Activated CD8-positive, alpha-beta memory T cell treated with anti-CD3 and anti-CD28 coated beads for 36 hours (primary cell): ENCODE measurements around the gene CTRB2. TPM values are rescaled to one million over a fixed set of nuclear protein-coding genes. Genes with fewer than 3 reads are reported as not detected.

Source experiments
- CTCF ChIA-PET: fragments of 350-600 bp; sonication (Branson Sonifier 250); formaldehyde crosslinking; loops from one replicate; lab custom pipeline; 2021; ENCODE audit warnings: antibody characterized with exemption; lab: Charles Lee
- POLR2A ChIA-PET: fragments of 350-600 bp; sonication (Branson Sonifier 250); formaldehyde crosslinking; loops from one replicate; lab custom pipeline; 2021; ENCODE audit warnings: antibody characterized with exemption; lab: Charles Lee
- total RNA-seq, 2 experiments: library from RNA; stranded (reverse); gene quantifications; one replicate each; pipeline ENCODE4 v1.2.3, GENCODE V29; 2021

CTRB2 gene
- total RNA-seq = not detected

DNA sequence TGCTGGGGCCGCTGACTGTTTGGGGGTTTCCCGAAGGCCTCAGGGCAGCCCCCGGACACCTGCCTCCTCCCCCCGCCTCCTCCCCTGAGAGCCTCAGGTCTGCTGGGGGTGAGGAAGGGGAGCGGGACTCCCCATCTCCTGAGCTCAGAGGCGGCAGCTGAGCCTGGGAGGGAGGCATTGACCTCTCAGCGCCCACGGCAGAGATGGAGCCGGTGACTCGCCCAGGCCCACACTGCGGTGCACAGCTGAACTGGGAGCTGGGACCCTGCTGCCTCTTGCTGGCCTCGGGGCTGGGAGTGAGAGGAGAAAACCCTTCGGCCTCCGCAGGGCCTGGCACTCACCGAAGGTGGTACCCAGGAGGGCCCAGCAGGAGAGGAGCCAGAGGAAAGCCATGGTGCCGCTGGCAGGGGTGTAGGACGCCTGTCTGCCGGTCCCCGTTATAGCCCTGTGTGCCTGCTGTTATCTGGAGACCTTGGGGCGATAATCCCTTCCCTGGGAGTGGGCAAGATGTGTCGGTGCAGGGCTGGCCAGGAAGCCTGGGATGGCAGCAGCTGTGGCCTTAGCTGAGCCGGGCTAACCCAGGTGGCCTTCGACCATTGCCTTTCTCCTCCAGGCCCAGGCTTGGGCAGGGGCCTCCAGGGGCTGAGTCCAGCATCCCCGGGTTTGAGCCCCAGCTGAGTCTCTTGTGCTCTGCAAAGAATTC is at the start of gene CTRB2:
Gene CTRB2 (minus strand): TSS at position 413 of the 703 bp plus-strand sequence. CDS start 20 bp downstream, at position 393.
- ChIA-PET CTCF (interaction anchor here (0.7 to 1.1 kb wide), 2 partner anchors 27 to 179 kb away, joined by 4 read pairs; no protein-coding TSS in a partner anchor), POLR2A (no interaction called here)

- POLR2A ChIA-PET = no interaction called here
Observed at GRCh38 chr16:75256059-75256571, 49.2 kb upstream of the CTRB2 start.

GRCh38 chr16:75254359-75254837 is 47.4 kb upstream of the CTRB2 start:
- POLR2A ChIA-PET = no interaction called here
- CTCF ChIA-PET = no interaction called here

More at GRCh38 chr16:75256059-75256571, 49.2 kb upstream of the CTRB2 start:
- CTCF ChIA-PET = no interaction called here

DNA sequence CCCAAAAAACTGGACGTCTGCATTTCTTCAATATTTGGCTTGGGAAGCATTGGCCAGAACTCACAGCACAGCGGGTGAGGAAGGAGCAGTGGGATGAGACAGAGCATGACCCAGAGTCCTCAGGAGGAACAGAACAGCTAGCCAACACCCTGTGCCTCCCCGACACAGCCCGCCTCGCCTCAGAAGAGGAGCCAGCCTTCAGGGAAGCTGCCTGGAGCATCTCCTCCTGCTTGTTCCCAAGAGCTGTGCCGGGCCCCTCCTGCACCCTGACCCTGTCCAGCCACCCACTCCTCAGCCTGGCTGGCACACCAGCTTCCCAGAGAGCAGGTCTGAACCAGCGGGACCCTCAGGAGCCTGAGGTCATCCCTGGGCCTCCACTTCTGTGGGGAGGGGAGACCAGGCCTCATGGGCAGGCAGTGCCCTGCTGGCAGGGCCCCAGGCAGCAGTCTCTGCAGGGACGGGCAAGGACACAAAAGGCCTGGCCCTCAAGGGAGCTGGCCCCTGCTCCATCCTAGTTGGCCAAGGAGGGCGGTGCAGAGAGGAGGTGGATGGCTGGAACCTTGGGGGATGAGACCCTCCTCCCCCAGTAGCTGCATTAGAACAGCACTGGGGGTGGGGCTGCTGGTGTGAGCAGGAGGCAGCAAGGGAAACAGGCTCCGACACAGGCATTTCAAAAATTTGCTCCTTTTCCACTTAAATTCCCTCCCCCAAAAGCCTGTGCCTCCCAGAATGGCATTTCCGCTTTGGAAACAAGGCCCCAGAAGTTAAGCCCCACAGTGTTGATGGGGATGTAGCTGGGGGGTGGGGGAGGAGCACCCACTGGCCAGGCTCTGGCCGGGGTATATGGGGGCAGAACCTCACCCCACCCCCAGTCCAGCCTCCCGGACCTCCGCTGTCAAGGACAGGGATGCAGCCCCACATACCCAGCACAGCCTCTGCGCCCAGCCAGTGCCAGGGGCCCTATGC is 46.3 kb upstream of the CTRB2 start:
- CTCF ChIA-PET = interaction anchor here (1.0 kb wide), 1 partner anchor 28 kb away, joined by 4 read pairs; no protein-coding TSS in a partner anchor
- POLR2A ChIA-PET = no interaction called here

DNA sequence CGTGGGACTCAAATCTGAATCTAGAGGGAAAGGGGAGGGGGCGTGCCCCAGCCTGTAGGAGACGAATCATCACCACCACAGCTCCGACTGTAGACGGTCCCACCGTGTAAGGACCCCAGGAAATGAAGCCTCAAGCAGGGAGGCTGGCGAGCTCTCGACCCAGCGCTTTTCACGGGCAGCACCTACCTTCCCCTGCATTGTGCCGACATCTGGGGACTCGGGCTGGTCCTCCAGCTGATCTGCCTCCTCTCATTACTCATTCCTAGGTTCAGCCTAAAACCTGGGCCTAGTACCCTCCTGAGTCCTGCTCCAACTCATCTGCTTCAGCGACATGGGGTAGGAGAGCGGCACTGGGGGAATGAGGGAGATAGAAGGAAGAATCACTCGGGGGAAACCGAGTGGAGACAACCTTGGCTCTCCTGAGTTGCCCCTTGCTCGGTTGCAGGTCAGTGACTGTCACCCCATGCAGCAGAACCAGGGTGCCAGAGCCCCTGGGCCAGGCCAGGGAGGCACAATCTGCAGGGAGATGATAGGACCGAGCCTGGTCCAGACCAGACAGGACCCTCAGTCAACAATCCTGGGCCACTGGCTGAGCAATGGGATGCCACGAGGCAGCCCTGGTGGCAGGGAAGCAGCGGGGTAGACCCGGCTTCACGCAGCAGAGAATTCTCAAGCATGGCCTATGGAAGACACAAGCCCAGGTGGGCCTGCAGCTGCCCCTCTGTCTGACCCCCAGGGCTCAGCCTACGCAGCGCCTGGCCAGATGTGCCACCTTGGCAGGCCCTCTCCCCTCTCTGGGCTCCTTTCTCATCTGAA is 45.3 kb upstream of the CTRB2 start:
- CTCF ChIA-PET = no interaction called here
- POLR2A ChIA-PET = no interaction called here

DNA sequence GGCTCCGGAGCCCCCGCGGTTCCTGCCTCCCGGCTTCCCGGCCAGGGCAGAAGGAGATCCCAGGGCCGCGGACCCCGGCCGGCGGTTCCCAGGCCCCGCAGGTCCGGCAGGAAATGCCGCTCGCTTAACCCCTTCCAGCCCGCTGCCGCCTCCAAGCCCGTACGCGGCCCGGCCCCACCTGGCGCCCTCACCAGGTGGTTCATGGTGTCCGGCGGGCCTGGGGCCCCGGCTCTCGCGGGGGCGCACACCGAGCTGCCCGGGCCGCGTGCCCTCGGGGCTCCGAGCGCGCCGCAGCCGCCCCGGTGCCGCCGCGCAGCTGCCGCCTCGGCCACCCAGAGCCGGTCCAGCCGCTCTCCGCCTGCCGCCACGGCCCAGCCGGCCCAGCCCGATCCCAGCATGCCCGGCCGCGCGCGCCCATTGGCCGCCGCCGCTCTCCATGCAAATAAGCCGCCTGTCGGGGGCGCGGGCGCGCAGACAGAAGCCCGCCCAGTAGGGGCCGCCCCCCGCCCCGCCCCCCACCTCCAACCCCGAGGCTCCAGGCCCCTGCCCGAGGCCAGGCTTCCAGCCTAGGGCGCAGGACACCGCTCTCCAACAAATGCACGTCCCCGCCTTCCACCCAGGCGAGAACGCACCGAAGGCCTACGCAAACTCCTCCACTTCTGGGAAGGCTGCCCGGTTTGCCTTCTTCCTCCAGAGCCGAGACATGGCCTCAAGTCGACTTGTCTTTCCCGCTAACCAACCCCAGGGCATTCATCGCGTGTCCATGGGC is 44.5 kb upstream of the CTRB2 start, which contains the start of gene BCAR1:
Gene BCAR1 (minus strand): TSS at position 345 of the 769 bp plus-strand sequence. CDS start 142 bp downstream, at position 203.
- CTCF ChIA-PET = no interaction called here
- POLR2A ChIA-PET = no interaction called here

DNA sequence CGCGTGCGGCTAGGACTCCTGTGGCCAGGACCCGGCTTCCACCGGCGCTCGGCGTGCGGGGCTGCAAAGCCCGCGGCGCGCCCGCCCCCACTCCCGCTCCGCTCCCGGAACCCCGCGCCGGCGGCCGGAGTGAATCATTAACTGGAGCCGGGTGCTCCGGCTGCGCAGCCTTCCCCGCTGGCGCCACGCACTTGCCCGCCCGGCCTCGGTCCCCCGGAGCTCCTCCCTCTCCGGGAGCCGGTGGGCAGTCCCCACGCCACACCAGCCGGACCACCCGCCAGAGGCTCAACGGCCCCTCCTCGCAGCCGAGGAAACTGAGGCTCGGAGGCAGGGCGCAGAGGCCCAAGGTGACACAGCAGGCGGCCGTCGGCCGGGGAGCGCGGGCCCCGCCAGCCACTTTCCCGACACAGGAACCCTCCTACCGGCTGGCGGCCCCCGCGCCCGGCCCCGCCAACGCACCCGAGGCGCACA is 43.9 kb upstream of the CTRB2 start:
- ChIA-PET CTCF (interaction anchor here (0.6 to 1.5 kb wide), 3 partner anchors 130 to 214 kb away, joined by 3 to 5 read pairs (median 4); no protein-coding TSS in a partner anchor), POLR2A (no interaction called here)

DNA sequence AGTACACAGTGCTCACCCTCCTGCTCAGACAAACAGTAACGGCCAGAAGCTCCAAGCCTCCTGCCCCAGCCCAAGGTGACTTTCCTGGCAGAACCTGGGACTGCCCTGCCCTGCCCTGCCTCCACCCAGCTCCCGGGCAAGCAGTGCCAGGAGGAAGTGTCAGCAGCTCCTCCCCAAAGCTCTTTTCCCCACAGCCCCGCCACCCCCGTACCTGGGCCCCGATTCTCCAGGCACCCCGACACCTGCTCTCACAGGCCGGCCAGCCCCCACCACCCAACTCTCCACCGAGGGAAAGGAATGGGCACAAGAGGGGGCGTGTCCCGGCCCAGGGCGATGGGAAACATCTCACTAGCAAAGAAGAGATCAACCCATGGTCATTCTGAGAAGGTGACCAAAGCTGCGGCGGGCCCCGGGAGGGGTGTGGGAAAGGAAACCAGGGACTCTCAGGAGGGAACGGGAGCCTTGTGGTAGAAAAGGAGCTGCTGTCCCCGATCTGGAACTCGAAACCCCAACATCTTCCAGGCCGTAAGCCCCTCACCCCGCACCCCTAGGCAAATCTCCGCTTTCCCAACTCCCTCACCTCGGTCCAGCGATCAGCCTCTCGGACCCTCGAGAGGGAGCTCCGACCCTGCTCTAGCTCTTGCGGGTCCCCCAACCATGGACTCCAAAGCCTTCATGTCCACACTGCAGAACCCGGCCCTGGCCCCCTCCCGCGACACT is 43.3 kb upstream of the CTRB2 start:
- ChIA-PET CTCF (interaction anchor here (0.6 to 1.5 kb wide), 4 partner anchors 16 to 215 kb away, joined by 3 to 8 read pairs (median 4); no protein-coding TSS in a partner anchor), POLR2A (no interaction called here)

DNA sequence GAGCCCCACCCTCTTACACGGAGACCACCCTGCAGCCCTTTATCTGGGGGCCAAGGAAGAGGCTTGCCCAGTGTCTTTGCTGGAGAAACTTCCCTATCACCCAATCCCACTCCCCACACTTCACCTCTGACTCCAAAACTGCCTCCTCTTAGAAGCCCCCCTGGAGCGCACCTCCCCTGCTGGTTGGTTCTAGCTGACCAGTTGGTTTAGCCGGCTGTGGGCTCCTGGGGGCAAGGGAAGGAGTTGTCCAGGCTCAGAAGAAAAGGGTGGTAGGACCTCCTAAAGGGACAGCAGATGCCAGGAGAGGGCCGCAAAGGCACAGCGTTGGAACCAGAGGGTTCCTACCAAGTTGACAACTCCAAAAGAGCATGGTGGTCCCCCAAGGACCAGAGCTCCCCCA is 42.5 kb upstream of the CTRB2 start:
- ChIA-PET CTCF (interaction anchor here (1.3 to 1.5 kb wide), 3 partner anchors 16 to 216 kb away, joined by 3 to 8 read pairs (median 4); no protein-coding TSS in a partner anchor), POLR2A (interaction anchor here (0.6 kb wide), 1 partner anchor 398 kb away, joined by 3 read pairs; no protein-coding TSS in a partner anchor)

DNA sequence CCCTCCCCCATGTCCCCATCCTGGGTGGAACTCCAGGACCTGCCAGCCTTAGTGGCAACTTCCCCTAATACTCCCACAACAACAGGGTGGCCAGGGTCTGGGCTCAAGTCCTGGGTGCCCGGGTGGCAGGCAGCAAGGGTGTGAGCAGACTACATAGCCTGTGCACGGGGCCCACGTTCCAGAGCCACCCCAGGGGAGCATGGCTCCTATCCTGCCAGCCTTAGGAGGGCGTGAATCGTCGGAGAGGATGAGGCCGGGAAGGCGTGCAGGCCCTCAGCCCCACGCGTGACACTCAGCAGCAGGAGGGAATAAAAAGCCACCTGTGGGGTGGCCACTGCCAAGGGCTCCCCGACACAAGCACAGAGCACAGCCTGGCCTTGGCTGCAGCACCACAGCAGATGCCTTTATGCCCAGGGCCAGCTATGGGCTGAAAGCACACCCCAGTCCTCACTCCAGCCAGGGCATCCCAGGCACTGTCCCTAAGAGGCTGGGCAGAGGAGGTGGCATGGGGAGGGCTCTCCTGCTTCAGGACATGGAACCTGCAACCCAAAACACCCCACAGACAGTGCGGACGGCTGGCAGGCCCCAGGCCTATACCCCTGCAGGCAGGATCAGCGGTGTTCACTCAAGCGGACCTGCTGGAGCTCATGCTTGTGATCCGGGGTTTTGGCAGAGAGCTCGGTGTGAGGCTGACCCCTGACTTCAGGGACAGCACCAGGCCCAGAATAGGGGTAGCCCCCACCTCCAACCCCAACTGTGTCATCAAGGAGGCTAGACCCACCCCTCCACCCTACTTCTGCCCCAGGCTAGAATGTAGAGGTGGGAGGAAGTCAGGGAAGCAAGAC is 41.8 kb upstream of the CTRB2 start:
- CTCF ChIA-PET = interaction anchor here (1.3 to 1.5 kb wide), 2 partner anchors 15 to 216 kb away, joined by 3 to 8 read pairs; no protein-coding TSS in a partner anchor
- POLR2A ChIA-PET = interaction anchor here (0.6 kb wide), 1 partner anchor 397 kb away, joined by 3 read pairs; no protein-coding TSS in a partner anchor

GRCh38 chr16:75248142-75248535 is 41.2 kb upstream of the CTRB2 start:
- ChIA-PET CTCF (no interaction called here), POLR2A (no interaction called here)

DNA sequence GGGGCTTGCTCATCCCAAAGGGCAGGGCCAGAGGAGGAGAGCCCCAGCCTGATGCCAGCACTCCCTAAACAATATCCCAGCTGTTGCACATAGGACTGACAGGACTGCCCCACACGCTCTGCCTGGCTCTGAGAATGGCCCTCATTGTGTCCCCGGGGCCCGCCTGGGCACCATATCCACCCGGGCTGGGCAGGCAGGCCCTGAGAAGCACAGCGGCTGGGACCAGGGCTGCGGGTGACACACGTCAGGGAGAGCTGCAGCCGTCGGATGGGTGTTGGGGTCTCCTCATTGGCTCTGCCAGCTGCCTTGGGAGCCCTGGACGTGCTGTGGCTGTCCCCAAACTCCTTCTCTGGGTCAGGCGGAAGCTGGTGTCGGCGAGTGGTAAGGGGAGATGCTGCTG is 40.3 kb upstream of the CTRB2 start:
- ChIA-PET CTCF (no interaction called here), POLR2A (no interaction called here)

DNA sequence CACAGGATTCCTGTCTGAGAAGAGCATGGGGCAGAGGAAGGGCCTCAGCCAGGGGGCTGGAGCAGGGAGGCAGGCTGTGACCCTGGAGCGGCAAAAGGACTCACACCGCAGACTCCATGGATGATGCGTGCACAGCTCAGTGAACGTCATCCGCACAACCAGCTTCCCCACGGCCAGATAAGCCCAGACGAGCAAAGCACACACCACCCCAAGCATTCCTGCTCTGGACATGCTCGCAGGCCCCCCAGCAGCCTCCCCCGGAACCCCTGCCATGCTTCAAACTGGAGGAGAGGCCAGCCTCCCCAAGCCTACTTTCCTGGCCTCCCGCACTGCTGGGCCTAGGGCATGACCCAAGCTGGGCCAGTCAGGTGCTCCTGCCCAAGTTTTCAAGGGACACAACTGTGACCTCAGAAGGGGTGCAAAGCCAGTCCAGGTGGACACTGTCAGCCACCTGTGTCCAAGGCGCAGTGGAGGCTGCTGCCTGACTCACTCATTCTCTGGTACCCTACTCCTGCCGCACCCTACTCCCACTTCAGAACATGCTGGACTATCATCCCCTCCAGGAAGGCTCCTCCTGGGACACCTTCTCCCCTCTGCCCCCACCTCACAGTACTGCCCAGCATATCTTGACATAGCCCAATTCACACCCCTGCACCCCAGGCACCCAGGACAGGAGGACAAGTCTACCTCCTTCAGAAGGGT is 39.7 kb upstream of the CTRB2 start:
- CTCF ChIA-PET = interaction anchor here (0.8 kb wide), 1 partner anchor 10 kb away, joined by 3 read pairs; no protein-coding TSS in a partner anchor
- POLR2A ChIA-PET = no interaction called here

GRCh38 chr16:75244844-75245758 is 38.1 kb upstream of the CTRB2 start:
- ChIA-PET POLR2A (no interaction called here), CTCF (no interaction called here)
